Measurements from ENCODE around the gene TMEM267.
"Not testable (repeated sequence)": the region's sequence is repeated elsewhere in the genome, so short reads cannot be mapped to it uniquely, and the experiment has no call there.

DNA sequence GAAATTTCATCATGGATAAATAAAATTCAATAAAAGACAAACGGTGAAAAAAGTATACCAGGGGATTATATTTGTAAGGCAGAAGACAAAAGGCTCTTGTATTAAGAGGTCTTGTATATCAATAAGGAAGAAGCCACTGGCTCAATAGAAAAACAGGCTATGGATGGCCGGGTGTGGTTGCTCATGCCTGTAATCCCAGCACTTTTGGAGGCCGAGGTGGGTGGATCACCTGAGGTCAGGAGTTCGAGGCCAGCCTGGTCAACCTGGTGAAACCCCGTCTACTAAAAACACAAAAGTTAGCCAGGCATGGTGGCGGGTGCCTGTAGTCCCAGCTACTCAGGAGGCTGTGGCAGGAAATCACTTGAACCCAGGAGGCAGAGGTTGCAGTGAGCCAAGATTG is 60.6 kb downstream of the TMEM267 start:
- not testable (repeated sequence) for TF ChIP-seq EP300 (IDR thresholded peaks at IDR 0.05); POLR2A (IDR thresholded peaks at IDR 0.05; ENCODE audit: low read depth); POLR2AphosphoS5 (IDR thresholded peaks at IDR 0.05)
- TF ChIP-seq, protein P1, sequence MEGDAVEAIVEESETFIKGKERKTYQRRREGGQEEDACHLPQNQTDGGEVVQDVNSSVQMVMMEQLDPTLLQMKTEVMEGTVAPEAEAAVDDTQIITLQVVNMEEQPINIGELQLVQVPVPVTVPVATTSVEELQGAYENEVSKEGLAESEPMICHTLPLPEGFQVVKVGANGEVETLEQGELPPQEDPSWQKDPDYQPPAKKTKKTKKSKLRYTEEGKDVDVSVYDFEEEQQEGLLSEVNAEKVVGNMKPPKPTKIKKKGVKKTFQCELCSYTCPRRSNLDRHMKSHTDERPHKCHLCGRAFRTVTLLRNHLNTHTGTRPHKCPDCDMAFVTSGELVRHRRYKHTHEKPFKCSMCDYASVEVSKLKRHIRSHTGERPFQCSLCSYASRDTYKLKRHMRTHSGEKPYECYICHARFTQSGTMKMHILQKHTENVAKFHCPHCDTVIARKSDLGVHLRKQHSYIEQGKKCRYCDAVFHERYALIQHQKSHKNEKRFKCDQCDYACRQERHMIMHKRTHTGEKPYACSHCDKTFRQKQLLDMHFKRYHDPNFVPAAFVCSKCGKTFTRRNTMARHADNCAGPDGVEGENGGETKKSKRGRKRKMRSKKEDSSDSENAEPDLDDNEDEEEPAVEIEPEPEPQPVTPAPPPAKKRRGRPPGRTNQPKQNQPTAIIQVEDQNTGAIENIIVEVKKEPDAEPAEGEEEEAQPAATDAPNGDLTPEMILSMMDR (IDR thresholded peaks at IDR 0.05), result not testable (repeated sequence)

Data from esophagus muscularis mucosa (tissue), 4 donors.